Smooth muscle cell of the pulmonary artery (primary cell): ENCODE data around the gene HOMER2. TPM values are rescaled to one million over a fixed set of nuclear protein-coding genes. Genes with fewer than 3 reads are reported as not detected.

ENCODE experiments used
- total RNA-seq: library from RNA; depleted of rRNA; stranded (reverse); fragments of >200 nt; gene quantifications from 2 replicates; pipeline ENCODE4 v1.2.3, GENCODE V29; 2014

The HOMER2 gene
- 5.7 and 11.6 TPM in 2 replicates for total RNA-seq

DNA sequence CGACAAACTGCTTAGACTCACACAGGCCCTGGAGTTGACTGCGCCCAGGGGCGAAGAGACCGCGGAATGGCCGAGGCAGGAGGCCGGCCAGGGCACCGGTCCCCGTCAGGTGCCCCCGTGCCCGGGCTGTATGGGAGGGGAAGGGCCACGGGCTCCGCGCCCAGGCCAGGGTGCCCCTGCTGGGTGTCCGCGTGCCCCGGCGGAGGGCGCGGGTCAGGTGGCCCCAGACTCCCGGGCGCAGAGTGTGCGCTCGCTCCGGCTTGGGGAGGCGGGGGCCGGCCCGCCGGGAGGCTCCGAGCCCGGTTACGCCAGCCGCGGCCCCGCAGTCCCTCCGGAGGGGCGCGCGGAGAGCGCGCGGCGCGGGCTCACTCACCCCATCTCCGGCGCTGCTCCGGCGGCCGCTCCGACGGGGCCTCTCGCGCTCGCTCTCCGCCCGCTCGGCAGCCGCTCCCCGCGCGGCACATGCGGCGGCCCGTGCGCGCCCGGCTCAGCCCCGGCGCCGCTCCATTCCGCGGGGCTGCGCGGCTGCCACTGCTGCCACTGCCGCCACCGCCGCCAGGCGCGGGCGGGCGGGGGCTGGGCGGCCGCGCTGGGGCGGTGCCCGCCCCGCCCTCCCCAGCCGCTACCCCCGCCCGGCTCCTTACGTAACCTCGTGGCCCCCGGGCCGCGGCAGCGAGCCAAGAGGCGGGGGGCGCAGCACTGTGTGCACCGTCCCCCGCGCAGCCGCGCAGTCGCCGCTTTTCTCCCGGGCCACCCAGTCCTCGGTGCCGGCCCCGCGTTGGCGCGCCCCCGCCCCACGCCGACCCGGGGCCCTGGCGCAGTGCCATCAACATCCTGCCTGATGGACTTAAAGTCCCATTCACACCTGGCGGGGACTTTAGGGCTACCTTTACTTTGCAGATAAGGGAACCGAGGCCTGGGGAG lies at the start of gene HOMER2:
Gene HOMER2 (minus strand): TSS at position 563 of the 924 bp plus-strand sequence. CDS start 185 bp downstream, at position 378.

DNA sequence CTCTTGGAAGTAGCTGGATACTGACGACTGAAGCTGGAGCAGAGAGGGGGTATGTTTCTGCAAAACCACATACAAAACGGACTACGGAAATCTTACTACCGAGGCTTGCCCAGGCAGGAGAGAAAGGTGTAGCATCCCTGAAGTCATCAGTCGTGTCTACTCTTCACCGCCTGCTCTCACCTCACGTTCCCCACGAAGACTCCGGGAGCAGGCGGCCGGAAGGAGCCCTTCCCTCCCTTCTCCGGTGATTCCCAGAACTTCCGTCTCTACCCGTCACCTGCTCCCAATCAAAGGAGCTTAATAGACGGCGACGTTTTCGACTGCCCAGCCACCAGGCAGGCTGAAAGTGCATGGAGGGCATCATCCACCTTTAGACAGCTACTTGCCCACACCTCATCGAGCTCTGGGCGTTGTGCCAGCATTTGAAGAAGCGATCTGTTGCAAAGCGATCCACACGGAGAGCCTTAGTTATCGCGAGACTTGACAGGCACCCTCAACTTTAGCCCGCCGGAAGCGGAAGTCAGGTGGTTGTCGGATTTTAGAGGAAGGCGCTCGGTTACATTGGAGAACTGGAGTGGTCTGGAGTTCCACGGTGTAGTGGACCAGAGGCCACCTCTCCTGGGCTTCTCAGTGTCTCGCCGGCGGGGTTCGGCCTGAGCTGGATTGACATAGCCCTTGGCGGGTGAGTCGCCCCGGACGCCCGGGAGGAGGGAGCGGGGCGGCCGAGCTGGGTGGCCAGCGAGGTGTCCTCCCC lies 33.3 kb upstream of the HOMER2 start, which contains the start of gene RAMAC:
Gene RAMAC (plus strand): TSS at position 523 of the 754 bp plus-strand sequence. CDS start 2,809 bp downstream, outside the sequence.

GRCh38 chr15:82809308-82810060 lies 143.0 kb downstream of the HOMER2 start, which contains the start of gene WHAMM:
Gene WHAMM, plus strand, starts transcription at chr15:82809628. Its CDS starts 99 bp downstream, at chr15:82809727.

GRCh38 chr15:82805994-82806406 lies 146.5 kb downstream of the HOMER2 start, which contains the start of gene FSD2:
Gene FSD2, minus strand, starts transcription at chr15:82806069. Its CDS starts 18,679 bp downstream, at chr15:82787390.

Other genes starting within 250 kb of the HOMER2 start
- gene AP3B2, start 242.8 kb downstream of the HOMER2 start, total RNA-seq, result 0.10 and 0.39 TPM in 2 replicates
- gene FSD2, start 146.7 kb downstream of the HOMER2 start, total RNA-seq, result not detected in 2 replicates
- 4.2 and 5.3 TPM in 2 replicates for gene WHAMM, start 143.1 kb downstream of the HOMER2 start, total RNA-seq
- 23.8 and 25.8 TPM in 2 replicates for gene RAMAC, start 33.5 kb upstream of the HOMER2 start, total RNA-seq
- 8.9 and 9.7 TPM in 2 replicates for gene C15orf40, start 58.9 kb upstream of the HOMER2 start, total RNA-seq
- gene BTBD1, start 114.5 kb upstream of the HOMER2 start, total RNA-seq, result 95.1 and 113 TPM in 2 replicates
- gene TM6SF1, start 154.9 kb upstream of the HOMER2 start, total RNA-seq, result 0.33 and 0.83 TPM in 2 replicates